Central memory CD8-positive, alpha-beta T cell (primary cell): ENCODE results near the gene KREMEN2.
"Not testable (repeated sequence)": the region's sequence is repeated elsewhere in the genome, so short reads cannot be mapped to it uniquely, and the experiment has no call there.

Experiments
- ATAC-seq: fragments of 150-1000 bp; cut with Tn5 transposase; replicated peaks from 2 replicates; pipeline ENCODE4 v1.10.0; 2022; ENCODE audit warnings: mild to moderate bottlenecking, moderate FRiP score, moderate number of reproducible peaks; ENCODE audit not compliant: poor library complexity, severe bottlenecking; ENCODE audit errors: extremely low read depth
- DNase-seq, 2 donors: peaks; one replicate each; pipeline ENCODE4 v3.0.0; 2021; ENCODE audit warnings: low spot score in 2 of 2
- H3K27ac Mint-ChIP-seq: one replicate; pipeline ENCODE4 v1.8.0; 2022; ENCODE audit warnings: low read depth, mild to moderate bottlenecking, moderate library complexity, mixed read lengths
- H3K27me3 Mint-ChIP-seq: one replicate; pipeline ENCODE4 v1.8.0; 2022; ENCODE audit warnings: mixed read lengths
- H3K36me3 Mint-ChIP-seq: one replicate; pipeline ENCODE4 v1.8.0; 2022; ENCODE audit warnings: mild to moderate bottlenecking, moderate library complexity, mixed read lengths; ENCODE audit not compliant: insufficient read depth
- H3K4me1 Mint-ChIP-seq: one replicate; pipeline ENCODE4 v1.8.0; 2022; ENCODE audit warnings: mixed read lengths
- H3K4me3 Mint-ChIP-seq: one replicate; pipeline ENCODE4 v1.8.0; 2022; ENCODE audit warnings: mild to moderate bottlenecking, moderate library complexity, mixed read lengths
- H3K9me3 Mint-ChIP-seq: one replicate; pipeline ENCODE4 v1.8.0; 2022; ENCODE audit warnings: mixed read lengths

The KREMEN2 gene

DNA sequence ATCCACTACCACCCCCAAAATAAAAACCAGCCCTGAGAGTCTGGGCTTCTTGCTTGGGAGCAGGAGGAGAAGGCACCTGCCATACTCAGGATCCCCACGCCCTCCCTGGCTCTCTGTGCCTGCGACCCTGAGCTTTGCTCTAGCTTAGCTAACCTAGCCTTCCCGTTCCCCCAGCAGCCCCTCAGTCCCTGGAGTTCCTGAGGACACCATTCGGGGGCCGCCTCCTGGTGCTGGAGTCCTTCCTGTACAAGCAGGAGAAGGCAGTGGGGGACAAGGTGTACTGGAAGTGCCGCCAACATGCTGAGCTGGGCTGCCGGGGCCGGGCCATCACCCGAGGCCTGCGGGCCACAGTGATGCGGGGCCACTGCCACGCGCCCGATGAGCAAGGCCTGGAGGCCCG is 33.8 kb upstream of the KREMEN2 start:
- peaks cover 9% of the 10 kb centered on the region for H3K4me1 Mint-ChIP-seq
- ATAC-seq (no peak), DNase-seq (no peak)
- no peak overlapping the region for H3K27ac Mint-ChIP-seq
- H3K27me3 Mint-ChIP-seq: no peaks in the 10 kb centered on the region
- peaks cover 20% of the 10 kb centered on the region for H3K36me3 Mint-ChIP-seq
- H3K9me3 Mint-ChIP-seq: no peaks in the 10 kb centered on the region
- H3K4me3 Mint-ChIP-seq: no peak overlapping the region

DNA sequence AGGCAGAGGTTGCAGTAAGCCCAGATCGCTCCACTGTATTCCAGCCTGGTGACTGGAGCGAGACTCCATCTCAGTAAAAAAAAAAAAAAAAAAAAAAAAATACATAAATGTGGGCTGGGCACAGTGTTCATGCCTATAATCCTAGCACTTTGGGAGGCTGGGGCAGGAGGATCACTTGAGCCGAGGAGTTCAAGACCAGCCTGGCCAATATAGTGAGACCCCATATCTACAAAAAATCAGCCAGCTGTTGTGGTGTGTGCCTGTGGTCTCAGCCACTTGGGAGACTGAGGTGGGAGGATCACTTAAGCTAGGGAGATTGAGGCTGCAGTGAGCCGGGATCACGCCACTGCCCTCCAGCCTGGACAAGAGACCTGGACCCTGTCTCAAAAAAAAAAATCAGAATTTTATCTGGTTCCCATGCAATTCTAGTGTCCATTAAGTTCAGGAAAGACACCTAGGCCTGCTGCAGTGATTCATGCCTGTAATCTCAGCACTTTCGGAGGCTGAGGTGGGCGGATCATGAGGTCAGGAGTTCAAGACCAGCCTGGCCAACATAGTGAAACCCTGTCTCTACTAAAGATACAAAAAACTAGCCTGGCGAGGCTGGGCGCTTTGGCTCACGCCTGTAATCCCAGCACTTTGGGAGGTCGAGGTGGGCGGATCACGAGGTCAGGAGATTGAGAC is 32.7 kb upstream of the KREMEN2 start:
- not testable (repeated sequence) for DNase-seq, H3K27me3 Mint-ChIP-seq, H3K27ac Mint-ChIP-seq, ATAC-seq, H3K9me3 Mint-ChIP-seq, H3K4me1 Mint-ChIP-seq, H3K4me3 Mint-ChIP-seq
- peaks cover 25% of the 10 kb centered on the region for H3K36me3 Mint-ChIP-seq

- Mint-ChIP-seq H3K4me3 (no peak overlapping the region), H3K27ac (no peak overlapping the region), H3K27me3 (no peaks in the 10 kb centered on the region), H3K9me3 (no peaks in the 10 kb centered on the region), H3K4me1 (no peaks in the 10 kb centered on the region), H3K36me3 (peaks cover 32% of the 10 kb centered on the region)
- no peak for DNase-seq
- ATAC-seq: no peak
These were observed 30.9 kb upstream of the KREMEN2 start for GRCh38 chr16:2933136-2933535.

GRCh38 chr16:2933701-2934100 is 30.4 kb upstream of the KREMEN2 start:
- H3K36me3 Mint-ChIP-seq: peaks cover 36% of the 10 kb centered on the region

GRCh38 chr16:2934450-2934849 is 29.6 kb upstream of the KREMEN2 start:
- ATAC-seq: no peak
- no peaks in the 10 kb centered on the region for H3K27me3 Mint-ChIP-seq
- H3K4me3 Mint-ChIP-seq: no peak overlapping the region
- no peaks in the 10 kb centered on the region for H3K4me1 Mint-ChIP-seq
- no peaks in the 10 kb centered on the region for H3K9me3 Mint-ChIP-seq
- no peak overlapping the region for H3K27ac Mint-ChIP-seq
- DNase-seq: no peak
- peaks cover 40% of the 10 kb centered on the region for H3K36me3 Mint-ChIP-seq

More at GRCh38 chr16:2933701-2934100, 30.4 kb upstream of the KREMEN2 start:
- no peaks in the 10 kb centered on the region for H3K4me1 Mint-ChIP-seq
- H3K27me3 Mint-ChIP-seq: no peaks in the 10 kb centered on the region
- ATAC-seq (no peak), DNase-seq (no peak)
- H3K27ac Mint-ChIP-seq: no peak overlapping the region
- H3K9me3 Mint-ChIP-seq: no peaks in the 10 kb centered on the region
- no peak overlapping the region for H3K4me3 Mint-ChIP-seq

- ATAC-seq: no peak
- no peak overlapping the region for H3K27ac Mint-ChIP-seq
- peaks cover 51% of the 10 kb centered on the region for H3K36me3 Mint-ChIP-seq
These were observed 27.6 kb upstream of the KREMEN2 start for GRCh38 chr16:2936436-2937011.

DNA sequence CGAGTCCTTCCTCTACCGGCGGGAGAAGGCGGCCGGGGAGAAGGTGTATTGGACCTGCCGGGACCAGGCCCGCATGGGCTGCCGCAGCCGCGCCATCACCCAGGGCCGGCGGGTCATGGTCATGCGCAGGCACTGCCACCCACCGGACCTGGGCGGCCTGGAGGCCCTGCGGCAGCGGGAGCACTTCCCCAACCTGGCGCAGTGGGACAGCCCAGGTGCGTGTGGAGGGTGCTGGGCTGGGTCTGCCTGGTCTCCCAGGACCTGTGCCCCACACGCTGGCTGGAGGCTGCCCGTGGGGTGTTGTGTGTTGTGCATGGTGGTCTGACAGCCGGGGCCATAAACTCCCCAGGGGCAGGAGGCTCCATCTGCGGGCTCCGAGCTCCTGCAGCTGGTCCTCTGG is 26.9 kb upstream of the KREMEN2 start:
- Mint-ChIP-seq H3K4me3 (no peak overlapping the region), H3K36me3 (peaks cover 50% of the 10 kb centered on the region), H3K27me3 (no peaks in the 10 kb centered on the region), H3K9me3 (no peaks in the 10 kb centered on the region), H3K4me1 (no peaks in the 10 kb centered on the region), H3K27ac (no peak overlapping the region)
- ATAC-seq (no peak), DNase-seq (no peak)

More at GRCh38 chr16:2936436-2937011, 27.6 kb upstream of the KREMEN2 start:
- DNase-seq: no peak
- H3K9me3 Mint-ChIP-seq: no peaks in the 10 kb centered on the region
- H3K27me3 Mint-ChIP-seq: no peaks in the 10 kb centered on the region
- no peak overlapping the region for H3K4me3 Mint-ChIP-seq
- no peaks in the 10 kb centered on the region for H3K4me1 Mint-ChIP-seq

- no peak for DNase-seq
- no peak for ATAC-seq
- no peaks in the 10 kb centered on the region for H3K27me3 Mint-ChIP-seq
- no peaks in the 10 kb centered on the region for H3K4me1 Mint-ChIP-seq
- peaks cover 51% of the 10 kb centered on the region for H3K36me3 Mint-ChIP-seq
- H3K9me3 Mint-ChIP-seq: no peaks in the 10 kb centered on the region
- H3K27ac Mint-ChIP-seq: no peak overlapping the region
- H3K4me3 Mint-ChIP-seq: no peak overlapping the region
These were observed 25.9 kb upstream of the KREMEN2 start for GRCh38 chr16:2938206-2938605.

GRCh38 chr16:2939968-2940367 is 24.1 kb upstream of the KREMEN2 start:
- no peaks in the 10 kb centered on the region for H3K9me3 Mint-ChIP-seq
- H3K36me3 Mint-ChIP-seq: peaks cover 46% of the 10 kb centered on the region
- ATAC-seq (no peak), DNase-seq (no peak)
- H3K27ac Mint-ChIP-seq: no peak overlapping the region
- H3K4me3 Mint-ChIP-seq: no peak overlapping the region
- no peaks in the 10 kb centered on the region for H3K27me3 Mint-ChIP-seq
- no peaks in the 10 kb centered on the region for H3K4me1 Mint-ChIP-seq

DNA sequence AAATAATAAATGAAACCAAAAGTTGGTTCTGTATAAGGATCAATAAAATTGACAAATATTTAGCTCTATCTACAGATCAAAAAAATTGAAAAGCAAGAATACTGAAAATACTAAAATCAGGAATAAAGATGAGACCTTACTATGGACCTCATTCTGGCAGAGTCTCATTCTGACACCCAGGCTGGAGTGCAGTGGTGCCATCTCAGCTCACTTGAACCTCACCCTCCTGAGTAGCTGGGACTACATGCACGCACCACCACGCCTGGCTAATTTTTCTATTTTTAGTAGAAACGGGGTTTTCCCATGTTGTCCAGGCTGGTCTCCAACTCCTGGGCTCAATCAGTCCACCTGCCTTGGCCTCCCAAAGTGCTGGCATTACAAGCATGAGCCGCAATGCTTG is 22.0 kb upstream of the KREMEN2 start:
- Mint-ChIP-seq H3K36me3 (peaks cover 38% of the 10 kb centered on the region), H3K27me3 (no peaks in the 10 kb centered on the region), H3K4me1 (no peaks in the 10 kb centered on the region), H3K4me3 (no peak overlapping the region), H3K9me3 (no peaks in the 10 kb centered on the region), H3K27ac (no peak overlapping the region)
- ATAC-seq (no peak), DNase-seq (no peak)

DNA sequence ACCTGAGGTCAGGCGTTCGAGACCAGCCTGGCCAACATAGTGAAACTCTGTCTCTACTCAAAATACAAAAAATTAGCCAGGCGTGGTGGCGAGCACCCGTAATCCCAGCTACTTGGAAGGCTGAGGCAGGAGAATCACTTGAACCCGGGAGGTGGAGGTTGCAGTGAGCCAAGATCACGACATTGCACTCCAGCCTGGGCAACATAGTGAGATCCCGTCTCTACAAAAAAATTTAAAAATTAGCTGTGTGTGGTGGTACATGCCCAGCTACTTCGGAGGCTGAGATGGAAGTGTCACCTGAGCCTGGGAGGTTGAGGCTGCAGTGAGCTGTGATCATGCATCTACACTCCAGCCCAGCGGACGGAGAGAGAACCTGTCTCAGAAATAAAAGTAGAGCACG is 20.4 kb upstream of the KREMEN2 start:
- not testable (repeated sequence) for H3K4me1 Mint-ChIP-seq, H3K27me3 Mint-ChIP-seq, H3K4me3 Mint-ChIP-seq, ATAC-seq, DNase-seq, H3K9me3 Mint-ChIP-seq, H3K27ac Mint-ChIP-seq
- peaks cover 30% of the 10 kb centered on the region for H3K36me3 Mint-ChIP-seq

DNA sequence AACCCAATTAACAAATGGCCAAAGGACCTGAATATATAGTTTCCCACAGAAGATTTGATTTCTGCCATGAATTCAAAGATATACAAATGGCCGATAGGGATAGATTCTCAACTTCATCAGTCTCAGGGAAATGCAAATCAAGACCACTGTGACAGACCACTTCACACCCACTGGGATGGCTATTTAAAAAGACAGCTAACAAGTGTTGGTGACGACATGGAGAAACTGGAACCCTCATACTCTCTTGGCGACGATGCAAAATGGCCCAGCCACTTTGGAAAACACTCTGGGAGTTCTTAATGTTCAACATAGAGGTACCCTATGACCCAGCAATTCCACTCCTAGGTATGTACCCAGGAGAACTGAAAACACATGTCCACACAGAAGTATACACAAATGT is 17.4 kb upstream of the KREMEN2 start:
- Mint-ChIP-seq H3K27ac (no peak overlapping the region), H3K27me3 (no peaks in the 10 kb centered on the region), H3K9me3 (no peaks in the 10 kb centered on the region), H3K36me3 (peaks cover 10% of the 10 kb centered on the region), H3K4me1 (no peaks in the 10 kb centered on the region), H3K4me3 (no peak overlapping the region)
- DNase-seq (no peak), ATAC-seq (no peak)

DNA sequence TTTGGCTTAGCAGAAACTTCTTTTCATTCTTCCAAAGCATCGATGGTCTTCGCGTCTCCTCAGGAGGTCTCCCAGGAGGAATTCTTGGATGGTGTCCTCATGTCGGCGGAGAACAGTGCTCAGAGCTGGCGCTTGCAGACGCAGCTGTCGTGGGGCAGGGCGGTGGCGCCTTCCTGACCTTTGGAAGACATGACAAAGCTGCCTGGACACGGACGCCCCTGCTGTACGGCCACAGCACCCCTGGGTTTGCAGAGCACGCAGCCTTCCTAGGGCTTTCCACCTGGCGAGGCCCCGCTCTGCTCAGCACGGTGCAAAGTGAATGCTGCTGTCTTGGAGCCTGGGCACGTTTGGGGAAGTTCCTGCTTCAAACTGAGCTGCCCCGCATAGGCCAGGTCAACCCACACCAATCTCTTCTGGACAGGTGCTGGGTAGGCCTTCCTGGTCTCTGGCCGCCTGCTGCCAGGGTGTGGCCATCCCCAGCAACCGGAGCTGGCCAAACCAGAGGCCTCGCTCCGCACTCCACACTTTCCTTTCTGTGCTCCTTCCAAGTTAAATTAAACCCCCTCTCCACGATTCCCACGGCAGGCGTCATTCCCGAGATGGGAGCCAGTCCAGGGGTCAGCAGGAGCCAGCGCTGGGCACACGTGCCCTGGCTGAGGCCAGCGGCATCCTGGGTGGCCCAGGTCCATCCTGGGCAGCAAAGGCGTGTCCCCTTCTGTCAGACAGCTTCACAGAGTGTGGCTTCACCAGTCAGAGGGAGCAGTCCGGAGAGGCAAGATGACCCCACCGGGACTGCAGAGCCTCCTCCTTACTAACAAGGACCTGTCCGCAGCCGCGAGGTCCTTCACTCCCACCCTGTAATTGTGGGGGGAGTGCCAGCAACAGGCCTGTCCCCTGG is 15.0 kb upstream of the KREMEN2 start:
- H3K4me1 Mint-ChIP-seq: no peaks in the 10 kb centered on the region
- peaks cover 1% of the 10 kb centered on the region for H3K36me3 Mint-ChIP-seq
- peaks cover 10% of the 10 kb centered on the region for H3K27me3 Mint-ChIP-seq
- no peaks in the 10 kb centered on the region for H3K9me3 Mint-ChIP-seq
- H3K27ac Mint-ChIP-seq: no peak overlapping the region
- ATAC-seq: no peak
- no peak overlapping the region for H3K4me3 Mint-ChIP-seq
- no peak for DNase-seq
